Prostate gland (tissue), 2 donors: ENCODE measurements around the gene PTF1A. TPM values are rescaled to one million over a fixed set of nuclear protein-coding genes. Genes with fewer than 3 reads are reported as not detected.

Experiments
- DNase-seq: peaks from one replicate; pipeline ENCODE4 v3.0.0-alpha.2; 2019; ENCODE audit warnings: low spot score
- H3K27ac ChIP-seq, 2 donors: fragments of 200-600 bp; sonication (generic); 2 replicates each; pipeline ENCODE4 v1.5.1; 2017 to 2019
- H3K27me3 ChIP-seq: fragments of 200-600 bp; sonication (generic); replicated peaks from 2 replicates; pipeline ENCODE4 v1.5.1; 2019; ENCODE audit not compliant: insufficient read depth
- H3K36me3 ChIP-seq, 2 donors: fragments of 200-600 bp; sonication (generic); 1 replicate in 1 of 2; 2 replicates in 1 of 2; pipeline versions ENCODE4 v1.5.1 to v1.8.1; 2017 to 2019
- H3K4me1 ChIP-seq: fragments of 200-600 bp; sonication (generic); replicated peaks from 2 replicates; pipeline ENCODE4 v1.5.1; 2019
- H3K4me3 ChIP-seq, 2 donors: fragments of 200-600 bp; sonication (generic); 2 replicates each; pipeline ENCODE4 v1.5.1; 2017 to 2019
- H3K9me3 ChIP-seq: fragments of 200-600 bp; sonication (generic); 2 replicates; pipeline ENCODE4 v1.5.1; 2017
- POLR2A ChIP-seq: fragments of 450-650 bp; IDR thresholded peaks from one replicate; pipeline ENCODE4 v1.6.1; 2016; ENCODE audit warnings: antibody characterized with exemption, mild to moderate bottlenecking
- POLR2AphosphoS5 ChIP-seq: sonication (generic); formaldehyde crosslinking; IDR thresholded peaks from one replicate; pipeline ENCODE4 v1.6.1; 2017; ENCODE audit warnings: antibody characterized with exemption
- WGBS: methylation state at CpG from one replicate; pipeline ENCODE4 v1.1.5; 2018; 5-methylcytosine and 5-hydroxymethylcytosine counted together
- intact Hi-C: fragments of 100-400 bp; cut with DNase I; formaldehyde crosslinking; loops from one replicate; pipeline ENCODE4 v1.14.2; 2022
- total RNA-seq, 2 donors: library from RNA; depleted of rRNA; stranded (reverse); fragments of >200 nt; gene quantifications; one replicate each; pipeline ENCODE4 v1.1.0, GENCODE V29; 2016
- TF ChIP-seq, protein P1 (sequence below), 4 experiments: fragments of 200-600 bp in 2 of 4; fragments of 450-650 bp in 2 of 4; sonication (generic) in 2 of 4; IDR thresholded peaks; 1 replicate in 3 of 4; 2 replicates in 1 of 4; pipeline ENCODE4 v1.5.1; 2016 to 2019; ENCODE audit warnings: antibody characterized with exemption in 4 of 4, mild to moderate bottlenecking in 2 of 4, moderate library complexity in 2 of 4

The PTF1A gene
- total RNA-seq, 2 donors from 2014 or later: 1.9 TPM; not detected in 1

DNA sequence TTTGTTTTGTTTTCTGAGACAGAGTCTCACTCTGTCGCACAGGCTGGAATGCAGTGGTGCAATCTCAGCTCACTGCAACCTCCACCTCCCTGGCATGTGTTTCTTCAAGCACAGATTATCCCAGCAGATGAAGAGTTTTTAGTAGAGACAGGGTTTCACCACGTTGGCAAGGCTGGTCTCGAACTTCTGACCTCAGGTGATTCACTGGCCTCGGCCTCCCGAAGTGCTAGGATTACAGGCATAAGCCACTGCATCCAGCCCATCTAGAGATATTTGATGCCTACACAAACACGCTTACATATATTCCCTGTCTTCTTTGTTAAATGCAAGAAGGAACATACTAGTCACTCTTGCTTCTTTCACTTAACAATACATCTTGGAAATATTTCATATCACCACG is 5.9 kb upstream of the PTF1A start:
- Histone ChIP-seq H3K36me3 (no peaks in the 10 kb centered on the region), H3K4me1 (no peaks in the 10 kb centered on the region), H3K27me3 (peaks cover 9% of the 10 kb centered on the region), H3K4me3 (no peak overlapping the region), H3K9me3 (no peaks in the 10 kb centered on the region), H3K27ac (no peak overlapping the region)
- intact Hi-C loops: no loop called here
- TF ChIP-seq POLR2A: no peak
- TF ChIP-seq POLR2AphosphoS5: no peak
- TF ChIP-seq, protein P1, sequence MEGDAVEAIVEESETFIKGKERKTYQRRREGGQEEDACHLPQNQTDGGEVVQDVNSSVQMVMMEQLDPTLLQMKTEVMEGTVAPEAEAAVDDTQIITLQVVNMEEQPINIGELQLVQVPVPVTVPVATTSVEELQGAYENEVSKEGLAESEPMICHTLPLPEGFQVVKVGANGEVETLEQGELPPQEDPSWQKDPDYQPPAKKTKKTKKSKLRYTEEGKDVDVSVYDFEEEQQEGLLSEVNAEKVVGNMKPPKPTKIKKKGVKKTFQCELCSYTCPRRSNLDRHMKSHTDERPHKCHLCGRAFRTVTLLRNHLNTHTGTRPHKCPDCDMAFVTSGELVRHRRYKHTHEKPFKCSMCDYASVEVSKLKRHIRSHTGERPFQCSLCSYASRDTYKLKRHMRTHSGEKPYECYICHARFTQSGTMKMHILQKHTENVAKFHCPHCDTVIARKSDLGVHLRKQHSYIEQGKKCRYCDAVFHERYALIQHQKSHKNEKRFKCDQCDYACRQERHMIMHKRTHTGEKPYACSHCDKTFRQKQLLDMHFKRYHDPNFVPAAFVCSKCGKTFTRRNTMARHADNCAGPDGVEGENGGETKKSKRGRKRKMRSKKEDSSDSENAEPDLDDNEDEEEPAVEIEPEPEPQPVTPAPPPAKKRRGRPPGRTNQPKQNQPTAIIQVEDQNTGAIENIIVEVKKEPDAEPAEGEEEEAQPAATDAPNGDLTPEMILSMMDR (IDR thresholded peaks at IDR 0.05): no peak
- DNase-seq: no peak
- 58% methylated on average over 7 of the region's 7 CpGs for WGBS

GRCh38 chr10:23186697-23187096 is 5.4 kb upstream of the PTF1A start:
- Histone ChIP-seq H3K9me3 (no peaks in the 10 kb centered on the region), H3K36me3 (no peaks in the 10 kb centered on the region), H3K27ac (no peak overlapping the region), H3K4me3 (no peak overlapping the region), H3K27me3 (peaks cover 14% of the 10 kb centered on the region), H3K4me1 (no peaks in the 10 kb centered on the region)
- 16% methylated on average over 5 of the region's 5 CpGs for WGBS
- no peak for DNase-seq
- intact Hi-C loops: no loop called here
- TF ChIP-seq, protein P1 (IDR thresholded peaks at IDR 0.05): no peak
- TF ChIP-seq POLR2A: no peak
- no peak for TF ChIP-seq POLR2AphosphoS5

GRCh38 chr10:23187155-23187554 is 5.0 kb upstream of the PTF1A start:
- H3K27ac ChIP-seq: no peak overlapping the region
- intact Hi-C loops: no loop called here
- H3K27me3 ChIP-seq: peaks cover 19% of the 10 kb centered on the region
- 83% methylated on average over 1 of the region's 1 CpG for WGBS
- no peaks in the 10 kb centered on the region for H3K9me3 ChIP-seq
- H3K36me3 ChIP-seq: no peaks in the 10 kb centered on the region
- DNase-seq: no peak
- TF ChIP-seq, protein P1 (IDR thresholded peaks at IDR 0.05): no peak
- TF ChIP-seq POLR2AphosphoS5 (no peak), POLR2A (no peak)
- H3K4me1 ChIP-seq: no peaks in the 10 kb centered on the region
- H3K4me3 ChIP-seq: no peak overlapping the region

DNA sequence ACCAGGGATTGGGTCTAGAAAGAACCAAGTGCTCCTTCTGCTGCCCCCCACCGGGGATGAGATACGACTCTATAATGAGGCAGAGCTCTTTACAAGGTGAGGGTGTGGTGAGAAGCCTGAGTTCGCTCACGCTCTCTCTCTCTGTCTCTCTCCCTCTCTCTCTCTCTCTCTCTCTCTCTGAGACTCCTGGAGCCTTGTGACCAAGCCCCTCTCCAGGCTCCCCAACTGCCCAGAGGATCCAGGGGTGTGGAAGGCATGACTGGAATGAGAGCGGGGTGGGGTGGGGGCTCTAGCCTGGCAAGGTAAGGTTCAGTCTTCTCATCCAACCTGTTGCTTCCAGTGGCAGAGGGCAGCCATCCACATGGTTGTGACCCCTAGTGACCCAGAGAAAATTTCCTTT is 3.1 kb upstream of the PTF1A start:
- DNase-seq: no peak
- Histone ChIP-seq H3K27me3 (peaks cover 28% of the 10 kb centered on the region), H3K4me1 (no peaks in the 10 kb centered on the region), H3K9me3 (no peaks in the 10 kb centered on the region), H3K27ac (no peak overlapping the region), H3K36me3 (no peaks in the 10 kb centered on the region), H3K4me3 (no peak overlapping the region)
- TF ChIP-seq, protein P1 (IDR thresholded peaks at IDR 0.05): no peak
- TF ChIP-seq POLR2A: no peak
- TF ChIP-seq POLR2AphosphoS5: no peak
- intact Hi-C loops: no loop called here
- WGBS: 40% methylated on average over 5 of the region's 5 CpGs

GRCh38 chr10:23190872-23191763 is 994 bp upstream of the PTF1A start:
- no peak overlapping the region for H3K27ac ChIP-seq
- H3K4me3 ChIP-seq: no peak overlapping the region
- H3K4me1 ChIP-seq: no peaks in the 10 kb centered on the region
- no peaks in the 10 kb centered on the region for H3K36me3 ChIP-seq
- no peak for TF ChIP-seq POLR2A
- no peak for TF ChIP-seq POLR2AphosphoS5
- TF ChIP-seq, protein P1 (IDR thresholded peaks at IDR 0.05): no peak
- peaks cover 46% of the 10 kb centered on the region for H3K27me3 ChIP-seq
- intact Hi-C loops: no loop called here
- WGBS: 4% methylated on average over 36 of the region's 36 CpGs
- DNase-seq: no peak
- H3K9me3 ChIP-seq: no peaks in the 10 kb centered on the region
